HepG2 (cell line): ENCODE measurements around the gene ARFGEF3. TPM values are rescaled to one million over a fixed set of nuclear protein-coding genes. Genes with fewer than 3 reads are reported as not detected.

ENCODE experiments used
- BRD4 ChIP-seq: sonication (generic); formaldehyde crosslinking; IDR thresholded peaks from 2 replicates; pipeline ENCODE4 v1.4.0; 2020; ENCODE audit warnings: missing genetic modification reagents
- GATA4 ChIP-seq: sonication (generic); IDR thresholded peaks from 2 replicates; pipeline ENCODE4 v1.6.1; 2016; ENCODE audit warnings: antibody characterized with exemption, low read depth, borderline replicate concordance
- HOXD1 ChIP-seq: sonication (generic); formaldehyde crosslinking; IDR thresholded peaks from 2 replicates; pipeline ENCODE4 v1.5.0; 2020; ENCODE audit warnings: missing genetic modification reagents
- KDM3A ChIP-seq: IDR thresholded peaks from 2 replicates; pipeline ENCODE4 v1.6.1; 2018; ENCODE audit warnings: low read depth, missing compliant biosample characterization
- KLF6 ChIP-seq: IDR thresholded peaks from 2 replicates; pipeline ENCODE4 v1.8.0; 2016; ENCODE audit warnings: missing biosample characterization, missing genetic modification reagents
- KMT2A ChIP-seq: sonication (generic); formaldehyde crosslinking; IDR thresholded peaks from 2 replicates; pipeline ENCODE4 v1.4.0; 2020; ENCODE audit warnings: missing genetic modification reagents
- MAFG ChIP-seq: sonication (generic); formaldehyde crosslinking; IDR thresholded peaks from 2 replicates; pipeline ENCODE4 v1.5.1; 2020; ENCODE audit warnings: mild to moderate bottlenecking, missing genetic modification reagents
- MXD4 ChIP-seq: IDR thresholded peaks from 2 replicates; pipeline ENCODE4 v1.6.1; 2016; ENCODE audit warnings: mild to moderate bottlenecking, missing biosample characterization, missing genetic modification reagents
- SETDB1 ChIP-seq: sonication (generic); formaldehyde crosslinking; IDR thresholded peaks from 2 replicates; pipeline ENCODE4 v1.5.1; 2020; ENCODE audit warnings: missing genetic modification reagents, mild to moderate bottlenecking, borderline replicate concordance
- SOX6 ChIP-seq, 2 experiments: fragments of 450-650 bp in 1 of 2; sonication (generic) in 1 of 2; formaldehyde crosslinking in 1 of 2; IDR thresholded peaks; 2 replicates each; pipeline versions ENCODE4 v1.4.0 to v1.6.1; 2017 to 2020; ENCODE audit warnings: antibody characterized with exemption in 1 of 2, mild to moderate bottlenecking in 1 of 2, missing genetic modification reagents in 1 of 2
- TP53 ChIP-seq: sonication (generic); formaldehyde crosslinking; conservative IDR thresholded peaks from 2 replicates; pipeline ENCODE4 v1.4.0; 2020; ENCODE audit warnings: missing genetic modification reagents
- ZBTB7A ChIP-seq: sonication (generic); formaldehyde crosslinking; IDR thresholded peaks from 2 replicates; pipeline ENCODE4 v1.8.0; 2022; ENCODE audit warnings: mild to moderate bottlenecking, missing genetic modification reagents
- ZEB1 ChIP-seq: IDR thresholded peaks from 2 replicates; pipeline ENCODE4 v1.6.1; 2012; ENCODE audit warnings: mild to moderate bottlenecking, low read depth, inconsistent platforms; ENCODE audit not compliant: insufficient replicate concordance
- ZMAT3 ChIP-seq: sonication (generic); formaldehyde crosslinking; conservative IDR thresholded peaks from 2 replicates; pipeline ENCODE4 v1.7.0; 2021; ENCODE audit warnings: missing genetic modification reagents
- ZNF501 ChIP-seq: sonication (generic); formaldehyde crosslinking; IDR thresholded peaks from 2 replicates; pipeline ENCODE4 v1.5.1; 2020; ENCODE audit warnings: mild to moderate bottlenecking, moderate library complexity, missing genetic modification reagents
- ZNF550 ChIP-seq: sonication (generic); formaldehyde crosslinking; IDR thresholded peaks from 2 replicates; pipeline ENCODE4 v1.4.0; 2020; ENCODE audit warnings: mild to moderate bottlenecking, missing genetic modification reagents, borderline replicate concordance
- ZSCAN20 ChIP-seq: sonication (generic); formaldehyde crosslinking; IDR thresholded peaks from 2 replicates; pipeline ENCODE4 v1.4.0; 2020; ENCODE audit warnings: missing genetic modification reagents, mild to moderate bottlenecking, borderline replicate concordance
- polyA plus RNA-seq, 8 experiments: library from polyadenylated mRNA; depleted of rRNA in 3 of 8; stranded (reverse) in 7 of 8; unstranded in 1 of 8; fragments of >200 nt; fragmentation: Illumina TruSeq in 4 of 8; extraction: Trizol in 4 of 8; gene quantifications; 2 replicates each; pipeline versions ENCODE4 v1.2.1 to v1.2.3, GENCODE V29; 2011 to 2016; ENCODE audit warnings: low read depth in 4 of 8, missing spikeins in 1 of 8, mixed read lengths in 1 of 8; ENCODE audit not compliant: insufficient read depth in 1 of 8
- total RNA-seq, 5 experiments: library from RNA; depleted of rRNA; stranded (reverse); fragments of >200 nt; fragmentation: Illumina TruSeq; extraction: Trizol; gene quantifications; 2 replicates each; pipeline ENCODE4 v1.2.3, GENCODE V29; 2016; ENCODE audit warnings: low read depth in 1 of 5
- TF ChIP-seq, protein P1 (sequence below): sonication (generic); formaldehyde crosslinking; IDR thresholded peaks from 2 replicates; pipeline ENCODE4 v1.4.0; 2020; ENCODE audit warnings: missing genetic modification reagents
- TF ChIP-seq, protein P2 (sequence below): sonication (generic); formaldehyde crosslinking; IDR thresholded peaks from 2 replicates; pipeline ENCODE4 v1.5.1; 2020; ENCODE audit warnings: mild to moderate bottlenecking, moderate library complexity, missing genetic modification reagents
- TF ChIP-seq, protein P3 (sequence below): IDR thresholded peaks from 2 replicates; pipeline ENCODE4 v1.6.1; 2016; ENCODE audit warnings: low read depth
- TF ChIP-seq, protein P4 (sequence below): sonication (generic); formaldehyde crosslinking; IDR thresholded peaks from 2 replicates; pipeline ENCODE4 v1.5.0; 2020; ENCODE audit warnings: mild to moderate bottlenecking, missing genetic modification reagents

The ARFGEF3 gene
- total and polyA plus RNA-seq, 2 of the 13 experiments (the other 11 are each of a cell fraction or from before 2014, with no cell fraction given), result 0.60 to 2.6 TPM

DNA sequence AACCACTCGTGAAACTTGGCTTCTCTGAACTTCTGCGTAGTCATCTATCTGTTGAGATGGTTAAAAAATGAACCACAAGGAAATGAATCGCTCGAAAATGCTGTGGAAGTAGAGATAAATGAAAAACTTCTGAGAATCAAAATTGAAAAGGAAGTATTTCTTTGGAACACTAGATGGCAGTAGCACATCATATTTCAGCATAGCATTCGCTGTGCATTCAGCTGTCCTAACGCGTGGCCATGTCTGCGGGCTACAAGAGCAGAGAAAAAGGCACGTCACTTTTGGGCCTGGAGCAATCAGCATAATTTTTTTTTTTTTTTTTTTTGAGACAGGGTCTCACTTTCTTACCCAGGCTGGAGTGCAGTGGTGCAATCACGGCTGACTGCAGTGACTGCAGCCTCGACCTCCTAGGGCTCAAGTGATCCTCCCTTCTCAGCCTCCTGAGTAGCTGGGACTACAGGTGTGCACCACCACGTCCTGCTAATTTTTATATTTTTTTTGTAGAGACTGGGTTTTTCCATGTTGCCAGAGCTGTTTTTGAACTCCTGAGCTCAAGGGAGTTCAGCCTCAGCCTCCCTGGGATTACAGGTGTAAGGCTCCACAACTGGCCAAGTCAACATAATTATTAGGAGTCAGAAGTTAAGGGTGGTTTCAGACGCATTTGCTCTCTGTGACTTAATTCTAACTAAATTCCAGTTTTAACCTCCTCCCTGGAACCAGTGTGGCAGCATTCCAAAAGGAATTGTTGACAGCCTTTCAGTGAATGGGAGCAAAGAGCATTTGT, 45.7 kb upstream of the ARFGEF3 start (continued):
- TF ChIP-seq ZNF501 (CRISPR knock-in tag), result peak; percentile 32; the same call in 1 of the 2 replicates
- TF ChIP-seq ZEB1, result no peak
- TF ChIP-seq KMT2A, result no peak
- TF ChIP-seq BRD4 (CRISPR knock-in tag), result no peak
- TF ChIP-seq, protein P1, sequence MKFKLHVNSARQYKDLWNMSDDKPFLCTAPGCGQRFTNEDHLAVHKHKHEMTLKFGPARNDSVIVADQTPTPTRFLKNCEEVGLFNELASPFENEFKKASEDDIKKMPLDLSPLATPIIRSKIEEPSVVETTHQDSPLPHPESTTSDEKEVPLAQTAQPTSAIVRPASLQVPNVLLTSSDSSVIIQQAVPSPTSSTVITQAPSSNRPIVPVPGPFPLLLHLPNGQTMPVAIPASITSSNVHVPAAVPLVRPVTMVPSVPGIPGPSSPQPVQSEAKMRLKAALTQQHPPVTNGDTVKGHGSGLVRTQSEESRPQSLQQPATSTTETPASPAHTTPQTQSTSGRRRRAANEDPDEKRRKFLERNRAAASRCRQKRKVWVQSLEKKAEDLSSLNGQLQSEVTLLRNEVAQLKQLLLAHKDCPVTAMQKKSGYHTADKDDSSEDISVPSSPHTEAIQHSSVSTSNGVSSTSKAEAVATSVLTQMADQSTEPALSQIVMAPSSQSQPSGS (CRISPR knock-in tag), result peak; percentile 17; the same call in 1 of the 2 replicates
- TF ChIP-seq, protein P2, sequence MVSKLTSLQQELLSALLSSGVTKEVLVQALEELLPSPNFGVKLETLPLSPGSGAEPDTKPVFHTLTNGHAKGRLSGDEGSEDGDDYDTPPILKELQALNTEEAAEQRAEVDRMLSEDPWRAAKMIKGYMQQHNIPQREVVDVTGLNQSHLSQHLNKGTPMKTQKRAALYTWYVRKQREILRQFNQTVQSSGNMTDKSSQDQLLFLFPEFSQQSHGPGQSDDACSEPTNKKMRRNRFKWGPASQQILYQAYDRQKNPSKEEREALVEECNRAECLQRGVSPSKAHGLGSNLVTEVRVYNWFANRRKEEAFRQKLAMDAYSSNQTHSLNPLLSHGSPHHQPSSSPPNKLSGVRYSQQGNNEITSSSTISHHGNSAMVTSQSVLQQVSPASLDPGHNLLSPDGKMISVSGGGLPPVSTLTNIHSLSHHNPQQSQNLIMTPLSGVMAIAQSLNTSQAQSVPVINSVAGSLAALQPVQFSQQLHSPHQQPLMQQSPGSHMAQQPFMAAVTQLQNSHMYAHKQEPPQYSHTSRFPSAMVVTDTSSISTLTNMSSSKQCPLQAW (CRISPR knock-in tag), result no peak
- no peak for TF ChIP-seq ZNF550 (CRISPR knock-in tag)
- TF ChIP-seq KDM3A, result 0 out of 2 replicates have a peak, but pooled peaks have one; percentile 45
- TF ChIP-seq, protein P3, sequence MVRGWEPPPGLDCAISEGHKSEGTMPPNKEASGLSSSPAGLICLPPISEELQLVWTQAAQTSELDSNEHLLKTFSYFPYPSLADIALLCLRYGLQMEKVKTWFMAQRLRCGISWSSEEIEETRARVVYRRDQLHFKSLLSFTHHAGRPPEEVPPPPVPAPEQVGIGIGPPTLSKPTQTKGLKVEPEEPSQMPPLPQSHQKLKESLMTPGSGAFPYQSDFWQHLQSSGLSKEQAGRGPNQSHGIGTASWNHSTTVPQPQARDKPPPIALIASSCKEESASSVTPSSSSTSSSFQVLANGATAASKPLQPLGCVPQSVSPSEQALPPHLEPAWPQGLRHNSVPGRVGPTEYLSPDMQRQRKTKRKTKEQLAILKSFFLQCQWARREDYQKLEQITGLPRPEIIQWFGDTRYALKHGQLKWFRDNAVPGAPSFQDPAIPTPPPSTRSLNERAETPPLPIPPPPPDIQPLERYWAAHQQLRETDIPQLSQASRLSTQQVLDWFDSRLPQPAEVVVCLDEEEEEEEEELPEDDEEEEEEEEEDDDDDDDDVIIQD (CRISPR knock-in tag), result 0 out of 2 replicates have a peak, but pooled peaks have one; percentile 44
- no peak for TF ChIP-seq MAFG (CRISPR knock-in tag)
- no peak for TF ChIP-seq SETDB1
- TF ChIP-seq KLF6 (CRISPR knock-in tag), result 0 out of 2 replicates have a peak, but pooled peaks have one; percentile 30
- TF ChIP-seq ZSCAN20, result no peak
- no peak for TF ChIP-seq ZBTB7A (CRISPR knock-in tag)
- peak; percentile 49; the same call in 1 of the 2 replicates for TF ChIP-seq ZMAT3 (CRISPR knock-in tag)
- TF ChIP-seq MXD4 (CRISPR knock-in tag), result peak; percentile 69
- TF ChIP-seq GATA4, result no peak
- TF ChIP-seq, protein P4, sequence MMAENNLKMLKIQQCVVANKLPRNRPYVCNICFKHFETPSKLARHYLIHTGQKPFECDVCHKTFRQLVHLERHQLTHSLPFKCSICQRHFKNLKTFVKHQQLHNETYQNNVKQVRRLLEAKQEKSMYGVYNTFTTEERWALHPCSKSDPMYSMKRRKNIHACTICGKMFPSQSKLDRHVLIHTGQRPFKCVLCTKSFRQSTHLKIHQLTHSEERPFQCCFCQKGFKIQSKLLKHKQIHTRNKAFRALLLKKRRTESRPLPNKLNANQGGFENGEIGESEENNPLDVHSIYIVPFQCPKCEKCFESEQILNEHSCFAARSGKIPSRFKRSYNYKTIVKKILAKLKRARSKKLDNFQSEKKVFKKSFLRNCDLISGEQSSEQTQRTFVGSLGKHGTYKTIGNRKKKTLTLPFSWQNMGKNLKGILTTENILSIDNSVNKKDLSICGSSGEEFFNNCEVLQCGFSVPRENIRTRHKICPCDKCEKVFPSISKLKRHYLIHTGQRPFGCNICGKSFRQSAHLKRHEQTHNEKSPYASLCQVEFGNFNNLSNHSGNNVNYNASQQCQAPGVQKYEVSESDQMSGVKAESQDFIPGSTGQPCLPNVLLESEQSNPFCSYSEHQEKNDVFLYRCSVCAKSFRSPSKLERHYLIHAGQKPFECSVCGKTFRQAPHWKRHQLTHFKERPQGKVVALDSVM (CRISPR knock-in tag), result peak; percentile 97
- no peak for TF ChIP-seq HOXD1 (CRISPR knock-in tag)
- TF ChIP-seq TP53 (CRISPR knock-in tag), result no peak
- no peak for TF ChIP-seq SOX6 (IDR thresholded peaks at IDR 0.05)
- peak; percentile 2; the same call in 1 of the 2 replicates for TF ChIP-seq SOX6 (CRISPR knock-in tag; IDR thresholded peaks at IDR 0.05)
